Activated naive CD4-positive, alpha-beta T cell treated with Interleukin-2 at 50 U/mL for 16 hours (primary cell): Measurements from ENCODE around the gene DUSP22.

ENCODE experiments used
- DNase-seq: peaks from one replicate; pipeline ENCODE4 v3.0.0-alpha.2; 2020

DUSP22 gene

GRCh38 chr6:297571-298232 lies 5.4 kb downstream of the DUSP22 start:
- DNase-seq: no peak

GRCh38 chr6:298233-299103 lies 6.2 kb downstream of the DUSP22 start:
- no peak for DNase-seq

GRCh38 chr6:299104-299980 lies 7.1 kb downstream of the DUSP22 start:
- DNase-seq: no peak

- DNase-seq: no peak
These were observed 7.7 kb downstream of the DUSP22 start for GRCh38 chr6:300026-300425.

GRCh38 chr6:300494-301198 lies 8.4 kb downstream of the DUSP22 start:
- DNase-seq: no peak

GRCh38 chr6:301526-301925 lies 9.2 kb downstream of the DUSP22 start:
- DNase-seq: no peak

GRCh38 chr6:301929-302705 lies 9.8 kb downstream of the DUSP22 start:
- no peak for DNase-seq

GRCh38 chr6:302760-303159 lies 10.5 kb downstream of the DUSP22 start:
- no peak for DNase-seq

GRCh38 chr6:303263-303662 lies 11.0 kb downstream of the DUSP22 start:
- no peak for DNase-seq

GRCh38 chr6:303948-304558 lies 11.8 kb downstream of the DUSP22 start:
- no peak for DNase-seq

- DNase-seq: no peak
These were observed 12.6 kb downstream of the DUSP22 start for GRCh38 chr6:304833-305370.

GRCh38 chr6:305371-306206 lies 13.3 kb downstream of the DUSP22 start:
- no peak for DNase-seq

- DNase-seq: no peak
These were observed 14.4 kb downstream of the DUSP22 start for GRCh38 chr6:306641-307061.

- no peak for DNase-seq
These were observed 15.0 kb downstream of the DUSP22 start for GRCh38 chr6:307065-307814.

- no peak for DNase-seq
These were observed 15.6 kb downstream of the DUSP22 start for GRCh38 chr6:307874-308273.

- no peak for DNase-seq
These were observed 16.0 kb downstream of the DUSP22 start for GRCh38 chr6:308307-308706.

- no peak for DNase-seq
These were observed 16.5 kb downstream of the DUSP22 start for GRCh38 chr6:308768-309167.

- DNase-seq: no peak
These were observed 17.7 kb downstream of the DUSP22 start for GRCh38 chr6:309947-310346.

GRCh38 chr6:310671-311070 lies 18.4 kb downstream of the DUSP22 start:
- DNase-seq: no peak
